ENCODE measurements around the gene ALDH3A1. TPM values are rescaled to one million over a fixed set of nuclear protein-coding genes. Genes with fewer than 3 reads are reported as not detected.

ALDH3A1 gene
- total and polyA plus RNA-seq, 4 donors, result 1.5 to 44.2 (median 13.6) TPM

DNA sequence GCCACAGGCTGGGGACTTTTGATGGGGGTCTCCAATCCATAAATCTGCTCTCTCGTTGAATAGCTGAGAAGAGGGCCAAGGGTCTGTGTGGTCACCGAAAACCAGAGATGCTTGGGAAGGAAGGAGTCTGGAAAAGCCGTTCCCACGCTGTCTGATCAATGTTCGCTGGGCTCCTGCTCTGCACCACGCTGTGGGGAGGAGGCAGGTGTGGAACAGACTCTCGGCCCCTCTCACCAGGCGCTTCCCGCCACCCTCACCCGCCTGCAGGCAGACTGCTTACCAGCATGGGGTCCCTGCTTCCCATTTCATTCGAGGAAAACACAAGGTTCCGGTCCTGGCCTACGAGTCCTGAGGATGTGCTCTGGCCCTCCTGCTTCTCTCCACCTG lies 702 bp upstream of the ALDH3A1 start:
- WGBS, 2 donors, result 81 to 91% methylated on average over 13 of the region's 13 CpGs
- H3K9ac ChIP-seq (ENCODE audit: insufficient read depth in 1 of 2, low read length in 2 of 2), result no peak overlapping the region
- TF ChIP-seq, protein P1, sequence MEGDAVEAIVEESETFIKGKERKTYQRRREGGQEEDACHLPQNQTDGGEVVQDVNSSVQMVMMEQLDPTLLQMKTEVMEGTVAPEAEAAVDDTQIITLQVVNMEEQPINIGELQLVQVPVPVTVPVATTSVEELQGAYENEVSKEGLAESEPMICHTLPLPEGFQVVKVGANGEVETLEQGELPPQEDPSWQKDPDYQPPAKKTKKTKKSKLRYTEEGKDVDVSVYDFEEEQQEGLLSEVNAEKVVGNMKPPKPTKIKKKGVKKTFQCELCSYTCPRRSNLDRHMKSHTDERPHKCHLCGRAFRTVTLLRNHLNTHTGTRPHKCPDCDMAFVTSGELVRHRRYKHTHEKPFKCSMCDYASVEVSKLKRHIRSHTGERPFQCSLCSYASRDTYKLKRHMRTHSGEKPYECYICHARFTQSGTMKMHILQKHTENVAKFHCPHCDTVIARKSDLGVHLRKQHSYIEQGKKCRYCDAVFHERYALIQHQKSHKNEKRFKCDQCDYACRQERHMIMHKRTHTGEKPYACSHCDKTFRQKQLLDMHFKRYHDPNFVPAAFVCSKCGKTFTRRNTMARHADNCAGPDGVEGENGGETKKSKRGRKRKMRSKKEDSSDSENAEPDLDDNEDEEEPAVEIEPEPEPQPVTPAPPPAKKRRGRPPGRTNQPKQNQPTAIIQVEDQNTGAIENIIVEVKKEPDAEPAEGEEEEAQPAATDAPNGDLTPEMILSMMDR (IDR thresholded peaks at IDR 0.05; ENCODE audit: control extremely low read depth, extremely low read depth), result no peak
- DNase-seq (no peak), ATAC-seq (ENCODE audit: insufficient read depth, low FRiP score) (no peak)
- H3K9me3 ChIP-seq (ENCODE audit: control insufficient read depth in 4 of 4, insufficient read depth in 3 of 4, low read length in 3 of 4), result no peaks in the 10 kb centered on the region
- H3K27ac ChIP-seq (ENCODE audit: low read depth in 1 of 2, low read length in 1 of 2), result peak overlapping the region in 1 of 2 donors; percentile 7
- H3K4me3 ChIP-seq, result no peak overlapping the region
- H3K36me3 ChIP-seq (ENCODE audit: control insufficient read depth in 4 of 4, insufficient read depth in 4 of 4, low read length in 4 of 4), result no peaks in the 10 kb centered on the region
- H3K4me1 ChIP-seq (ENCODE audit: control insufficient read depth in 5 of 5, insufficient read depth in 5 of 5, low read length in 5 of 5), result peaks cover 0 to 11% (median 0%) of the 10 kb centered on the region in 5 donors
- H3K27me3 ChIP-seq (ENCODE audit: control insufficient read depth in 3 of 3, insufficient read depth in 3 of 3, low read length in 2 of 3), result no peaks in the 10 kb centered on the region

DNA sequence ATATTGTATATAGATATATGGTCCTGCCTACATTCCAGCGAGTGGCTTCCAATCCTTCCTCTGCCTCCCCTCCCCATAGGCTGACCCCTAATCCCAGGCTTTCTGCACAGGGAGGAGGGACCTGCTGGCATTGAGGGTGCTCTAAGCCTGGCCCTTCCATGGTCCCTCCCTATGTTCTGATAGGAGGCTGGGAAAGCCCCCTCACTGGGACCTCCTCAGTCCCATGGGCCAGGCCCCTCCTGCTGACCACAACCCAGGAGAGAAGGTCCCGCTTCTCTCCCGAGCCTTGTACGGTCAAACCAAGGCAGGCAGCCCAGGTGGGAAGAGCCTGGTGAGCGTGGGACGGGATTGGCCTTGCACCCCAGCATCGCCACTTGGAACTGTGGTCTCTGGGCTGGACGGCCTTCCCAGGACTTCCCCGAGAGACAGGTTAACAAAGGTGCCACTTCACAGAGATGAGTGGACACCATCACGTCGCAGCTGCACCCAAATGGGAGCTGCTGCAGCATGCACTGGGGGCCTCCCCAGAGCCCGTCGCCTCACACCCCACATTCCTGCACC lies 859 bp downstream of the ALDH3A1 start:
- peaks cover 0 to 11% (median 0%) of the 10 kb centered on the region in 5 donors for H3K4me1 ChIP-seq (ENCODE audit: control insufficient read depth in 5 of 5, insufficient read depth in 5 of 5, low read length in 5 of 5)
- H3K27ac ChIP-seq (ENCODE audit: low read depth in 1 of 2, low read length in 1 of 2), result no peak overlapping the region
- no peak overlapping the region for H3K4me3 ChIP-seq
- no peaks in the 10 kb centered on the region for H3K27me3 ChIP-seq (ENCODE audit: control insufficient read depth in 3 of 3, insufficient read depth in 3 of 3, low read length in 2 of 3)
- no peaks in the 10 kb centered on the region for H3K9me3 ChIP-seq (ENCODE audit: control insufficient read depth in 4 of 4, insufficient read depth in 3 of 4, low read length in 3 of 4)
- no peak overlapping the region for H3K9ac ChIP-seq (ENCODE audit: insufficient read depth in 1 of 2, low read length in 2 of 2)
- DNase-seq, result no peak
- H3K36me3 ChIP-seq (ENCODE audit: control insufficient read depth in 4 of 4, insufficient read depth in 4 of 4, low read length in 4 of 4), result no peaks in the 10 kb centered on the region
- 91 to 98% methylated on average over 13 of the region's 13 CpGs for WGBS, 2 donors
- TF ChIP-seq, protein P1 (IDR thresholded peaks at IDR 0.05; ENCODE audit: control extremely low read depth, extremely low read depth), result no peak
- no peak for ATAC-seq (ENCODE audit: insufficient read depth, low FRiP score)

DNA sequence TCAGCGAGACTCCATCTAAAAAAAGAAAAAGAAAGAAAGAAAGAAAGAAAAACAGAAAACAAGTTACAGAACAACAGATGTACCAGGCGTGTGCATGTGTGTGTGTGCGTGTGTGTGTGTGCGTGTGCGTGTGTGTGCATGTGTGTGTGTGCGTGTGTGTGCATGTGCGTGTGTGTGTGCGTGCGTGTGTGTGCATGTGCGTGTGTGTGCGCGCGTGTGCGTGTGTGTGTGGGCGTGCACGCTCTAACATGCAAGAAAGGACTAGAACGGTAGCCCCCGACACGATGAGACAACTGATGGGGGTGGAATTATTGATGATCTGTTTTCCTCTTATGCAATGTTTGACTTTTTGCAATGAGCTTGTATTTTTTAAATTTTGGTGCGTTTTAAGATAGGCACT lies 1.6 kb downstream of the ALDH3A1 start:
- H3K27ac ChIP-seq (ENCODE audit: low read depth in 1 of 2, low read length in 1 of 2), result no peak overlapping the region
- 89 to 92% methylated on average over 20 of the region's 20 CpGs for WGBS, 2 donors
- ATAC-seq (ENCODE audit: insufficient read depth, low FRiP score), result no peak
- DNase-seq, result no peak
- H3K4me3 ChIP-seq, result no peak overlapping the region
- H3K9me3 ChIP-seq (ENCODE audit: control insufficient read depth in 4 of 4, insufficient read depth in 3 of 4, low read length in 3 of 4), result no peaks in the 10 kb centered on the region
- peaks cover 0 to 11% (median 0%) of the 10 kb centered on the region in 5 donors for H3K4me1 ChIP-seq (ENCODE audit: control insufficient read depth in 5 of 5, insufficient read depth in 5 of 5, low read length in 5 of 5)
- H3K9ac ChIP-seq (ENCODE audit: insufficient read depth in 1 of 2, low read length in 2 of 2), result no peak overlapping the region
- H3K36me3 ChIP-seq (ENCODE audit: control insufficient read depth in 4 of 4, insufficient read depth in 4 of 4, low read length in 4 of 4), result no peaks in the 10 kb centered on the region
- TF ChIP-seq, protein P1 (IDR thresholded peaks at IDR 0.05; ENCODE audit: control extremely low read depth, extremely low read depth), result no peak
- no peaks in the 10 kb centered on the region for H3K27me3 ChIP-seq (ENCODE audit: control insufficient read depth in 3 of 3, insufficient read depth in 3 of 3, low read length in 2 of 3)

Data from lung (tissue), 12 donors.